Medulla oblongata (tissue), 1 donor: ENCODE data around the gene CFAP43.
"Not testable (repeated sequence)": the region's sequence is repeated elsewhere in the genome, so short reads cannot be mapped to it uniquely, and the experiment has no call there.

ENCODE experiments used
- DNase-seq: peaks from one replicate; pipeline ENCODE4 v3.0.0-alpha.2; 2015; ENCODE audit errors: extremely low spot score

Gene CFAP43

DNA sequence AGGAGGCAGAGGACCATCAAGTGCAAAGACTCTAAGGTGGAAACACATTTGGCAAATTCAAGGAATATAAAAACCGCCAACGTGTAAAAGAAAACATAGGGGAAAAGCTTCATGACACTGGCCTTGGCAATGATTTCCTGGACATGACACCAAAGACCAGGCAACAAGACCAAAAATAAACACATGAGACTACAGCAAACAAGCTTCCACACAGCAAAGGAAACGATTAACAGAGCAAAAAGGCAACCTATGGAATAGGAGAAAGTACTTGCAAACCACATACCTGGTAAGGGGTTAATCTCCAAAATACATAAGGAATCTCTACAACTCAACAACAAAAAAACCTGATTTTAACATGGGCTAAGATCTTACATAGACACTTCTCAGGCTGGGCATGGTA is 26.0 kb upstream of the CFAP43 start:
- DNase-seq, result no peak

DNA sequence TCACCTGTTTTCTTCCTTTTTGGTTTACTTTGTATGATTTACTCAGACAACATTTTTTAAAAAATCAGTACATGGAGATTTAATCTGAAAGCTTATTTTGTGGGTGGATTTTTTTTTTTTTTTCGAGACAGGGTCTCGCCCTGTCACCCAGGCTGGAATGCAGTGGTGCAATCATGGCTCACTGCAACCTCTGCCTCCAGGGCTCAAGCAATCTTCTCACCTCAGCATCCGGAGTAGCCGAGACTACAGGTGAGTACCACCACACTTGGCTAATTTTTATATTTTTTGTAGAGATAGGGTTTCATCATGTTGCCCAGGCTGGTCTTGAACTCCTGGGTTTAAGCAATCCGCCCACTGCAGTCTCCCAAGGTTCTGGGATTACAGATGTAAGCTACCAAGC is 25.1 kb upstream of the CFAP43 start:
- DNase-seq, result no peak

DNA sequence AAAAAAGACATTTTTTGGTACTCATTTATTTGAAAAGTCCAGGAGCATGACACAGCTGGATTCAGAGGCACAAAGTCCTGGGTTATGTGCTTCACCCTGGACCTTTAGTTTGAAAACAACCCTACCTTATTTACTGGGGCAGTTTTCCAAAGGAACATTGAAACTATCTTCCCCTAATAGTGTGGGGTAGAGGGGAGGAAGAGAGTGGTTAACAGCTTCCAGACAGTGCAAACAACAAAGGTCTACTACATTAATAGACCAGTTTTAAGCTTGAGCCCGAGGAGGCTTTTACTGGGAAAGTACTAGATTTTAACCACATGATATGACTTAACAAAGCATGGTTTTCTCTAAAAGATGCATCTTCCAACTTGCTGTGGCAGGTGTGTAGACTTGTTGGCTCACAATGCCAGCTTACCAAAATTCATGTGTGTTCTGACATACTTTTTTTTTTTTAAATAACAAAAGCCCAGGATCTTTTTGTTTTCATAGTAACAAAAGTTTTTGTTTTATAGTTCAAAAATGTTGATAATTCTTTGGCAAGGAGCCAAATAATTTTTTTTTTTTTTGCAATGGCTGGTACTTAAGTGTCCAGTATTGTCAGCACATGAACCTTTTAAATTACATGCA is 24.3 kb upstream of the CFAP43 start:
- DNase-seq, result peak; percentile 38

DNA sequence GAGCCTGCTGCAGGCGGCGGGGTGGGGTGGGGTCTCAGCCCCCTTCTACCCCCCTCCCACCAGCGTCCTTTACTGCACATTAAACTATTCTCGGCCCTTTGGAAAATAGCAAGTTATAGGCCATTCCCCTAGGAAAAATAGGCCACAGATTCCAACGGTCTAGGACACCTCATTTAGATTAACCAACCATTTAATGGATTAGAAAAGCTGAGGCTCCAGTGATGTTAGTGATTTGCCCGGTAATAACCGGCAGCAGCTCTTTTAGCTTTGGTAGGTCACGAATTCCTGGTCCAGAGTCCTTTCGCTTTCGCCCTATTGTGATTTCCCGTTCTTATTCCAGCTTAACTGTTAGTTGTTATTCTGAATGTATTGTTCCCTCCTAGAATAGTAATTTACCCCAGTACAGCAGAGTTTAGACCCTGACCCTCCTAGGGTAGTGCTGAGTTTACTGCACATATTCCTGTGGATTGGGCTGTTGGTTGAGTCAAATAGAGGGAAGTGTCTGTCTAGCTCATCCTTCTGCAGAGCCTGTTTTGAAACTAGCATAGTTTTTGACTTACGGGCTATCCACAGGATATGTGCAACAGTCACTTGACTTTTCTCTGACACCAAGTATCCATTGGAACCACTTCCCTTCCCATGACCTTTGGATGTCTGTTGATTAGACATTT is 23.3 kb upstream of the CFAP43 start:
- peak; percentile 78 for DNase-seq

DNA sequence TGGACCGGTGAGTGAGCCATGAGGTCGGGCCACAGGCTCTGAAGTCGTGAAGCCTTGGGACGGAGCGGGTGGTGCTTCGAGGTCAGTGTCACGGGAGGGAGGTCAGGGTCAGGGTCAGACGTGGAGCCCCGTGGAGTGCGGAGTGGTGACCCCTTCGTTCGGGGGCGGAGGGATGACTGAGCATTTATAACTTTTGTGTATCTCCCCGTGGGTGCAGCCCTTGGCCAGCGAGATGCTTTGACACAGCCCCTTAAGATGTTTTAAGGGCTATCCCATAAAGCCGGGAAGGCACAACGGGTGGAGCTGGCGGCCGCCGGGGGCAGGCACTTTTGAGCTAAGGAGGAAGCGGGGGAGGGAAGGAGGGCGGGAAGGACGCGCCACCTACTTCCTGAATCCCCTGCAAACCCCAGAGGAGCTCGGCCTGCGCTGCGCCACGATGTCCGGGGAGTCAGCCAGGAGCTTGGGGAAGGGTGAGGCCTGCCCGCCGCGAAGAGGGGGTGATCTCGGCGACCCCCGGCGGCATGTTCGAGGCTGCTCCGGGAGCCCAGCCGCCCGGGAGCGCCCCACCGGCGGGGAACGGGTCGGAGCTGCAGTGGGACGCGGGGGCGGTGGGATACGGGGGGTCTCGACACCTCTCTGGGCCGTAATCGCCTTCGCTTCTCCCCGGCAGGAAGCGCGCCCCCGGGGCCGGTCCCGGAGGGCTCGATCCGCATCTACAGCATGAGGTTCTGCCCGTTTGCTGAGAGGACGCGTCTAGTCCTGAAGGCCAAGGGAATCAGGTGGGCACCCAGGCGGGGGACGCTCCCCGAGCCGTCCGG is 22.5 kb upstream of the CFAP43 start, which contains the start of gene GSTO1:
Gene GSTO1, plus strand, starts transcription at position 400 of the 818 bp plus-strand sequence. Its CDS starts 37 bp downstream, at position 437.
- peak; percentile 73 for DNase-seq

DNA sequence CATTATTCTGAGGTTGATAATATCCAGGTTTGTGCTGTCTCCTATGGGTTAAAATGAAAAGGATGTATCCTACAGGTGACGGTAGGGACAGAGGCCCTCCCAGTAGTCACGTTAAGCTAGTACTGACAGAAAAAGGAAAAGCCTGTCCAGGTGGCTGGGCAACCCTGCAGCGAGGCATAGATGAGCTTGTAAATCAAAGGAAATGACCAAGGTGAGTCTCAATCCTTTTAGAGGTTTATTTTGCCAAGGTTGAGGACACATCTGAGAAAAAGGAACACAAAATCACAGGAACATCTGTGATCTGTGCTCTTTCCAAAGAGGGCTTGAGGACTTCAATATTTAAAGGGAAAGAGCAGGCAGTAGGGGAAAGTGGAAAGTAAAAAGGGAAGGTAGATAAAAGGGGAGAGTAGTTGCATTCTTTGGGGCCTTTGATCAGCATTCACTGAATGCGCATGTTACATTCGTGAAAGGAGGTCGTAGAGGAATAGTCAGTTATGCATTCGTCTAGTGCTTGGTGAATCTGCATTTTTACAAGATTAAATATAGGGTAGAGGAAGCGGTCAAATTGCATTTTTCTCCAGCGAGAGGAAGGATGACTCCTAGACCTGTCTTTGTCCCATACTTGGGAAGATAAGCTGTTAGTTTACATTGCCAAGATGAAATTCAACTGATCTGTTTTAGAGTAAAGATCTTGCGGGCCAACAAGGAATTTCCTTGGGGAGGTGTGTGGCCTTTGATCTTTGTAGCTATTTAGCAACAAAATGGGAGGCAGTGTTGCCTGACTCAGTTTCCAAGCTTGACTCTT is 21.6 kb upstream of the CFAP43 start:
- DNase-seq, result no peak

DNA sequence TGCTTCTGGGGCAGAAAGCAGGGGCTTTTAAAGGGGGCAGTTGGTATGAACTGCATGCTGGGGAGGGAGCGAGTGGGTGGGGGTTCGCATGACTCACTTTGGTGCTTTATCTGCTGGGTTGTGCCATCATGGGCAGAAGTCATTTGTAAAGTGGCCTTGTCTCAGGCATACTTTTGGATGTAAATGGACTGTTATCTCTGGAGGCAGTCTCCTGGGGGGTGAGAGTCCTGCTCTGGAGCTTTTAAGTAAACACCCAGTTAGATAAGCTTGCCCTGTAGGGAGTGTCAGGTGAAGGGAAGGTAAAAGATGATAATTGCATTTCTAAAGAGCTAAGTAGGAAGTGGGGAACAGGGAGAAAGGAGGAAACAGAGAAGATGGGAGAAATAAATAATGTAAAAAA is 20.9 kb upstream of the CFAP43 start:
- no peak for DNase-seq

DNA sequence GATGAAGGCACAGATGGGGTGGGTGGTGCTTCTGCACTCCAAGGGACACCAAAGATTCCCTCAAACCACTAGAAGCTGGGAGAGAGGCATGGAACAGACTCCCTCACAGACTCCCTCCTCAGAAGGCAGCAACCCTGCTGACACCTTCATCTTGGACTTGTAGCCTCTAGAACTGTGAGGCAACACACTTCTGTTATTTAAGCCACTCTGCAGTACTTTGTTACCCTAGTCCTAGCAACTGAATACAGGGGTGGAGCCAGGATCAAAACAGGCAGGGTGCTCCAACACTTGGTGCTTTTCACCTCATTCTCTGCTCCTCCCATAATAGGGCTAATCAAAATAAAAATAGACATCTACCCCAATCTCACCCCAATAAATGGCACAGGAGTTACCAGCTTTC is 20.2 kb upstream of the CFAP43 start:
- no peak for DNase-seq

DNA sequence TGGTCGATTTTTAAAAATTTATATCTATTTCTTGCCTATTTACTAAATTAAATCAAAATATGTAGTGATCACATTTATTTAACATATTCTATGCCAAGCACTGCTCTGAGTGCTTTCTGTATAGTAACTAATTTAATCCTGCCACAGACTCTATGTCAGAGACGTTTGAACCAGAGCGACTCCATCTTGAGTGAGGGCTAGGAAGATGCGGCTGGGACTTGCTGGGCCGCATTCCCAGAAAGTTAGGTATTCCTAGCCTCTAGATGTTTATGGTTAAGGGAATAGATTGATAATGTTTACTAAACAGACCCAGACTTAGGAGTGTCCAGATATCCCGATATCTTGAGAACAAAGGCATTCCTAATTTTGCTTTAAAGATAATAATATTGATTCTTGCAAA is 19.3 kb upstream of the CFAP43 start:
- DNase-seq, result no peak

DNA sequence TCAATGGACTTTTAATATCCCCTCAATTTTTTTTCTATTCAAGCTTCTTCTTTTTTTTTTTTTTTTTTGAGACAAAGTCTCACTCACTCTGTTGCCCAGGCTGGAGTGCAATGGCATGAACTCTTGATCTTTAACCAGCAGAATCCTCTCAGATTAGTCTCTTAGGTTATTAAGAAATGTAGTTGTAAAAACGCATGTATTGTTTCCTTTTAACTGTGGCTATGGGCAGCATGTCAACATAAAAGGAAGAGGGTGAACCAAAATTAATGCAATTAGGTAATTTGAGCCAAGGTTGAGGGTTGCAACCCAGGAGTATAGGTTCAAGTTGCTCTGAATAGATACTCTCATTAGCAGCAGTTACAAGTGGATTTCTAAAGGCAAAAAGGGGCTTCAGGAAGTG is 18.2 kb upstream of the CFAP43 start:
- no peak for DNase-seq

DNA sequence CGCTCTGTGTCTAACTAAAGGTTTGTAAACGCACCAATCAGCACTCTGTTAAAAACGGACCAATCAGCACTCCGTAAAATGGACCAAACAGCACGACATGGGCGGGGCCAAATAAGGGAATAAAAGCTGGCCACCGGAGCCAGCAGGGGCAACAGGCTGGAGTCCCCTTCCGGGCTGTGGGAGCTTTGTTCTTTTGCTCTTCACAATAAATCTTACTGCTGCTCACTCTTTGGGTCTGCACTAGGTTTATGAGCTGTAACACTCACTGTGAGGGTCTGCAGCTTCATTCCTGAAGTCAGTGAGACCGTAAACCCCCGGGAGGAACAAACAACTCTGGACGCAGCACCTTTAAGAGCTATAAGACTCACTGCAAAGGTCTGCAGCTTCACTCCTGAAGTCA is 16.8 kb upstream of the CFAP43 start:
- DNase-seq, result not testable (repeated sequence)

DNA sequence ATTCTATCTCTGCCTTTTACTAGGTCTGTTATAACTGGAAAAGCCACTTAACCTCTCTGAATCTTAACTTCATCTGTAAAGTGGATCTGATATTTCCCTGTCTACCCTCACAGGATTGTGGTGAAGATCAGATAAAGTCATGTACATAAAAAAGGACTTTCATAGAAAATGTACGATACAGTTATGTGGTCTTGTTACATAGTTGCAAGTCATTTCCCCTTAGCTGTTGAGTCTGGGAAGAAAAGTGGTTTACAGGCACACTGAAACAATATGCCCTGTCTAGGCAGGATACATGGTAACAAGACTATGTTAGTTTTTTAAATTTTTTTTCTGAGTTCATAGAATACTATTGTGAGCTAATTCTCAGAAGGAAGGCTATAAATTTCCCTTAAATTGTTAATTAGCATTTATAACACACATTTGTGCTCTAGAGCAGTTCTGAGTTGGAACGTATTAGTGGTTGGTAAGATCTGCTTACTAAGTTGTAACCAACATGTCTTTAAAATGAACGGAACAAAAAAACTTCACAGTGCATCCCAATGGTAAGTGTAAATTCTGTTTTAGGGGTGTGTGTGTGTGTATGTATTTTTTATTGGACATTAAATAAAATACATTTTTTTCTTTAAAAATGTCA is 15.5 kb upstream of the CFAP43 start:
- DNase-seq, result no peak

DNA sequence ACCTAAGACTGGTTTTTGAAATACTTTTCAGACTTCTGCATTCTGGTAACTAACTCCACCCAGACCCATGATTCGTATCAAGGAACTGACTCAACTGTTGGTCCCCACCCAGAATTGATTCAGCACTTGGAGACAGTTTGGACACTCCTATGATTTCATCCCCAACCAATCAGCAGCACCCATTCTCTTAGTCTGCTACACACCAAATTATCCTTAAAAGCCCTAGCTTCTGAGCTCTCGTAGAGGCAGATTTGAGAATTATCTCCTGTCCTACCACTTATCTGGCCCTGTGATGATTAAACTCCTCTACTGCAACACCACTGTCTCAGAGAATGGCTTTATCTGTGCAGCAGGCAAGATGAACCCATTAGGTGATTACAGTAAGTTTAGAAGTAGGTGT is 14.8 kb upstream of the CFAP43 start:
- DNase-seq, result no peak

DNA sequence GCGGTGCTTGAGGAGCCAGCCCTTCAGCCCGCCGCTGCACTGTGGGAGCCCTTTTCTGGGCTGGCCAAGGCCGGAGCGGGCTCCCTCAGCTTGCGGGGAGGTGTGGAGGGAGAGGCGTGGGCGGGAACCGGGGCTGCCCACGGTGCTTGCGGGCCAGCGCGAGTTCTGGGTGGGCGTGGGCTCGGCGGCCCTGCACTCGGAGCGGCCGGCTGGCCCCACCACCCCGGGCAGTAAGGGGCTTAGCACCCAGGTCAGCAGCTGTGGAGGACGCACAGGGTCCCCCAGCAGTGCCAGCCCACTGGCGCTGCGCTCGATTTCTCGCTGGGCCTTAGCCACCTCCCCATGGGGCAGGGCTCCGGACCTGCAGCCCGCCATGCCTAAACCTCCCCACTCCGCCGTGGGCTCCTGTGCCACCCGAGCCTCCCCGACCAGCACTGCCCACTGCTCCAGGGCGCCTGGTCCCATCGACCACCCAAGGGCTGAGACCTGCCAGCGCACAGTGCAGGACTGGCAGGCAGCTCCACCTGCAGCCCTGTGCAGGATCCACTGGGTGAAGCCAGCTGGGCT is 13.0 kb upstream of the CFAP43 start:
- no peak for DNase-seq

DNA sequence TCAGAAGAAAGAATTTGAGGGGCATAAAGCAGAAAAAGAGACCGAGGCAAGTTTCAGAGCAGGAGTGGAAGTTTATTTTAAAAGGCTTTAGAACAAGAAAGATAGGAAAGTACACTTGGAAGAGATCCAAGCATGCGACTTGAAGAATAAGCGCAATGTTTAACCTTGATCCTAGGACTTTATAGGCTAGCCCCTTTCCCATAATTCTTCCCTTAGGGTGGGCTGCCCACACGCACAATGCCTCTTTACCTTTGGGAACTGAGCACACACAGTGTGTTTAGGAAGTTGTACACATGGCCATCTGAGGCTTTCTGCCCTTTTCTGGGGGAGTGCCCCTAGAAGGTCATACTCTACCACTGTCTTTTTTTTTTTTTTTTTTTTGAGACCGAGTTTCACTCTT is 11.3 kb upstream of the CFAP43 start:
- DNase-seq, result no peak

DNA sequence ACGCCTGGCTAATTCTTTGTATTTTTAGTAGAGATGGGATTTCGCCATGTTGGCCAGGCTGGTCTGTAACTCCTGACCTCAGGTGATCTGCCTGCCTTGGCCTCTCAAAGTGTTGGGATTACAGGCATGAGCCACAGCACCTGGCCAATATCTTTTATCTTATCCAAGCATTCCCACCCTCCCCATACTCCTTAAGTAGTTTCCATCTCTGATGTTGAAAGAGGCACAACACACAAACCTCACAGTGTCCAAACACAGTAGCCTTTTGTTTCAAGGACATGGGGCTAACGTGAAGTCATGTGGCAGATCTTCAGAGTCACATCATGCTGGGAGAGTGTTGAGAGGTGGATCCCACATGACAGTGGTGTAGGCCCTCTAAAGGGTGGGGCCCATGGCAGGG is 10.8 kb upstream of the CFAP43 start:
- DNase-seq, result peak; percentile 79

DNA sequence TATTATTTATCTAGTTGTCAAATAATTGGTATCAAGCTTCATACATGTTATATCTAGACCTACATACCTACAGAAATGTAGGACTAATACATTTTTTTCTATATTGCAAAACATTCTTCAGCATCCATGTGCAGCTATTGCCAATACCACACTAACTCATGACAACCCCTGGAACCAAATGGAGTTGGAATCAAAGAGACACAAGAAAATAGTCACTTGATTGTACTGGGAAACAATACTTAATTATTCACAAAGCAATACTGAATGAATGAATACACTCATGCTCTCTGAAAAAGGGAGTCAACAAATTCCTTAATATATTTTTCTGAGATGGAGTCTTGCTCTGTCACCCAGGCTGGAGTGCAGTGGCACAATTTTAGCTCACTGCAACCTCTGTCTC is 10.4 kb upstream of the CFAP43 start:
- DNase-seq, result peak; percentile 73

DNA sequence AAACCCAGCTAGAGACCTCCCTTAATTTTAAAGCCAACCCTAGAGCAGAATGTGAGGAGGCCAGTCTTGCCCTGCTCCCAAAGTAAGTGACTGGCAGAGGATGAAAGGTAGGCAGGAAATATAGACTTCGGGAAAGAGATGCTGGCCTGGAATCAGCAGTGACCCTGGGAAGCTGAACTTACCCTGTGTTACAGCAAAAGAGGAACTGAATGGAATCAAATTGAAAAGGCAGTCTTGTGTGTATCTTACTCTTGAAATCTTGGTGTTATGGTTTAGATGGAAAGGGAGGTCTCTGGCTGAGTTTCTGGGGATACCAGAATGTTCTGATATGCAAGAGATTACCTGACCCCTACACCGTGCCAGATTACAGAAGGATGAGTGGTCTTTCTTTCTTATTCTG is 7.9 kb upstream of the CFAP43 start:
- DNase-seq, result no peak

DNA sequence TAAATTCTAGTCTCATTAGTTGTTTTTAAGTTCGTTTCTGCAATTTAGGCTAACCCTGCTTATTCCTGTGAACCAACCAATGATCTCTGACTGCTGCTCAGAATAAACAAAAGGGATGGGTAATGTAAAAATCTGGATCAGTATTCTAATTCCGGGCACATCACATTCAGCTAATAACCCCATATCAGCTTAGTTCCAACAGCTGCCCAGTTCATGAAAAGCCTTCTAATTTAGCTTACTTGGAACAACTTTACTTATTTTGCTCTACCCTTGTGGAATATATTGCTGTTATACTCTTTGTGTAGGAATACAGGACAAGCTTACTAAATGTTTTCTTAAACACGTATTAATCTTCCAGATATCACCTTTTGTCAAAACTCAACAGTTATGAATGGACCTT is 3.6 kb upstream of the CFAP43 start:
- no peak for DNase-seq

DNA sequence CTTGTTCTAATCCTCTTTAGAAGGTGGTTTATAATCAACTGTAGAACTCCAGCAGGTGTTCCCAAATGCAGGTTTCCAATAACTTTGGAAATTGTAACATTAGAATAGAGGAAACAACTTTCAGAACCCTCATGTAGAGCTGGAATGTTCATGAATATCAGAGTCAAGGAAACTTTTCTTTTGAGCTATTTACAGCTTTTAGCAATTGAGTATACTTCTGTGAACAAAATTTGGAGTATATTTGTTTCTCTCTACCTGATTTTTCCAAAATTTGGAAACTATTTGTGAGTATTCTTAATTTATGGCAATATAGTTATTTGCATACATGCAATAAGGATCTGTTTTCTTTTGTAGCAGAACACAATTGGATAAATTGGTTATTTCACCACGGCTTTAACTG is 2.8 kb upstream of the CFAP43 start:
- no peak for DNase-seq

DNA sequence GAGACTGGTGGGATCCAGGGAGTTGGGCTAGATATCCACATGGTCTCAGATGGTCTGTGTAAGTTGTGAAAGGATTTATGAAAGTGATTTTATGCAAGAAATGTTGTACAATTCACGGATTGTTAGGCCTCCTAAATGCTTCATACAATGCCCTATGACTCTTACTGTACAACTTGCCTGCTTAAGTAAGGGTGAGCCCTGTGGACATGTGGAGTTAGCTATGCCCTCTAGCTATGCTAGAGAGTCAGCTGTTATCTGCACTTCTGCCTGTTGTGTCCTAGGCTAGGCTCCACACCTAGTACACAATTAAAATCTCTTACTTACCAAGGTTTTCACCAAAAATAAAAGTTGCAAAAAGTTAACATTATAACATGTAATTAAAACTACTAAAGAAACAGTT is 1.7 kb upstream of the CFAP43 start:
- DNase-seq, result no peak
